HG03196 (cell line): ENCODE data around the gene CRTAC1.

Experiments used
- ATAC-seq: cut with Tn5 transposase; IDR thresholded peaks from one replicate; pipeline ENCODE4 v1.9.1; 2021; ENCODE audit not compliant: unreplicated experiment

The CRTAC1 gene, protein sequence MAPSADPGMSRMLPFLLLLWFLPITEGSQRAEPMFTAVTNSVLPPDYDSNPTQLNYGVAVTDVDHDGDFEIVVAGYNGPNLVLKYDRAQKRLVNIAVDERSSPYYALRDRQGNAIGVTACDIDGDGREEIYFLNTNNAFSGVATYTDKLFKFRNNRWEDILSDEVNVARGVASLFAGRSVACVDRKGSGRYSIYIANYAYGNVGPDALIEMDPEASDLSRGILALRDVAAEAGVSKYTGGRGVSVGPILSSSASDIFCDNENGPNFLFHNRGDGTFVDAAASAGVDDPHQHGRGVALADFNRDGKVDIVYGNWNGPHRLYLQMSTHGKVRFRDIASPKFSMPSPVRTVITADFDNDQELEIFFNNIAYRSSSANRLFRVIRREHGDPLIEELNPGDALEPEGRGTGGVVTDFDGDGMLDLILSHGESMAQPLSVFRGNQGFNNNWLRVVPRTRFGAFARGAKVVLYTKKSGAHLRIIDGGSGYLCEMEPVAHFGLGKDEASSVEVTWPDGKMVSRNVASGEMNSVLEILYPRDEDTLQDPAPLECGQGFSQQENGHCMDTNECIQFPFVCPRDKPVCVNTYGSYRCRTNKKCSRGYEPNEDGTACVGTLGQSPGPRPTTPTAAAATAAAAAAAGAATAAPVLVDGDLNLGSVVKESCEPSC

DNA sequence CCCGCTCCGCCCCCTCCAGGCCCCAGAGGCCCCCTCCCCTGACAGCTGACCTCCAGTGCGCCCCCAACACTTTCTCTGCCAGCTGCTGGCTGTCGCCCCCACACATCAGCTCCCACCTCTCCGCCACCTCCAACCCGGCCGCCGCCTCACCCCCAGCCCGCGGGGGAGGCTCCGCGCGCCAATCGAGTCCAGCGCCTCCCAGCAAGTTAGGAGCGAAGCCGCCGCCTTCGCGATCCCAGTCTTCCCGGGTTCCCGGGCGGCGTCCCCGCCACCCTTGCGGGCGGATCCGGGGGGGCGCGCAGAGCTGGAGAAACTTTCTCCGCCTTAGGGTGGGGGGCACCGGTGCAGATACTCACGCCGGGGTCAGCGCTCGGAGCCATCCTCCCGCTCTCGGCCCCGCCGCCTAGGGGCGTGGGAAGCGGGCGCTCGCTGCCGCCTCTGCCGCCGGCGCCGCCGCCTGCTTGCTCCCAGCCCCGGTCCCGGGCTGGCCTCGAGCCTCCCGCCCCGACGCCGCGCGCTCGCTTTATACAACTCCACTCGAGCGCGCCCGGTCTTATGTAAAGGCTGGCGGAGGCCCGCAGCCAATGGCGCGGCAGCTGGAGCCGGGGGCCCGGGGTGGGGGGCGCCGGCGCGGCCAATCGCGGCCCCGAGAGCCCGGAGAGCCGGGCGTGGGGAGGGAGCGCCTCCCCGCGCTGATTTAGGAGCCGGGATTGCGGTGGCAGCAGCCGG is at the start of gene CRTAC1:
CRTAC1 (minus strand) TSS at position 529 of the 729 bp plus-strand sequence; CDS start at position 380, 149 bp downstream.
- ATAC-seq, result no peak

DNA sequence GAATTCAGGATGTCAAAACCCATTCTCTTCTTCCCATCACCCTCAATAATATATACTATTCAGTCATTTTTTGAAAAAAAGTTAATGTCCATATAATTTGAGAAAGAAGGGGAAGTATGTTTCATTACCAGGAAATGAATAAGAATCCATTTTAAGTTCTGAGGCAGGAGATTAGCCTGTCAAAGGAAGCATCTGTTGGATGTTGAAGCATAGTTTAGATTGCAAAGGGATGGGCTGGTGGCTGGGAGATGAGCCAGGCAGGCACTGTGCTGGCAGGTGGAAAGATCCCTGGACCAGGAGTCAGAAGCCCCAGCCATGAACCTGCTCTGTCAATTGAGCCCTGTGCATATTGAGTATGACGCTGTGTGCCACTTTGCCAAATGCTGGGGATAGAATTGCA is 48.4 kb upstream of the CRTAC1 start:
- no peak for ATAC-seq

GRCh38 chr10:98077223-98077622 is 46.8 kb upstream of the CRTAC1 start:
- ATAC-seq, result no peak

GRCh38 chr10:98076086-98076485 is 45.7 kb upstream of the CRTAC1 start:
- ATAC-seq, result no peak

DNA sequence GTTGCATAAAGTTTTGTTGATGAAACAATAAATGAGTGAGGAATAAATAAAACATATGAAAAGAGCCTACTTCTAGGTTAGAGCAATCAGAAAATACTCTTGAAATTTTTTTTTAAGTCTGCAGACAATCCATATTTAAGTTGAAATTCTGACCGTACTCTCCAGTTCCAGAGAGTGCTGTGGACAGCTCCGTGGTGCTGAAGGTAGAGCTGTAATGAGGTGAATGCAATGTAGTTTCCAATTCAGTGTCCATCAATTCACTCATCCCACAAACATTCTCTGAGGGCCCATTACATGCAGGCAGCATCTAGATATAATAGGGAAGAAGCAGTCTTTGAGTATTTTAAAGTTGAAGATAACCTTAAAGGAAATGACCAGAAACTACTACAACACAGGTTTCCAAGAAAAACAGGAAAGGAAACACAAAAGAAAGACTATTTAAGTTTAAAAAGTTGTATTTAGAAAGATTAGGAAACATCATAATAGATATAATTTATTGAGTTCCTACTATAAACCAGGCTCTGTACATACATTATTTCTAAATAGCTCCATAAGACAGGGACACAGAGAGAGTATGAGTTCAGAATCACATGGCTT is 44.0 kb upstream of the CRTAC1 start:
- no peak for ATAC-seq

DNA sequence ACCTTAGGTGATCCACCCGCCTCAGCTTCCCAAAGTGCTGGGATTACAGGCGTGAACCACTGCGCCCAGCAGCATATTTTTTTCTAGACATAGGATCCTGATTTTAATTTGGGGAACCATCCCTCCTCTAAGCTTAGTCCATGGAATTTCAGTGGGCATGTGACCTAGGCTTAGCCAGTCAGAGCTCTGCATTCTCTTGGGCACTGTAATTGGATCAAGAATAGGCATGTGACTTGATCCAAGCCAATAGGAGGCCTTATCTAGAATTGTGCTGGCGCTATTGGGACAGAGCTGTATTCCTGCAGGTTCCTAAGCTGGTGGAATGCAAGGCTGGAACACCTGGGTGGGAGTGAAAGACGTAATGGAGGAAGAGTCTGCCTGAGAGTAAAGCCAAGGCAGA is 36.7 kb upstream of the CRTAC1 start:
- no peak for ATAC-seq

GRCh38 chr10:98063740-98064027 is 33.3 kb upstream of the CRTAC1 start:
- no peak for ATAC-seq

- no peak for ATAC-seq
These were observed 32.0 kb upstream of the CRTAC1 start for GRCh38 chr10:98062424-98062823.

GRCh38 chr10:98060079-98060478 is 29.7 kb upstream of the CRTAC1 start:
- no peak for ATAC-seq

GRCh38 chr10:98058295-98058694 is 27.9 kb upstream of the CRTAC1 start:
- ATAC-seq, result no peak

DNA sequence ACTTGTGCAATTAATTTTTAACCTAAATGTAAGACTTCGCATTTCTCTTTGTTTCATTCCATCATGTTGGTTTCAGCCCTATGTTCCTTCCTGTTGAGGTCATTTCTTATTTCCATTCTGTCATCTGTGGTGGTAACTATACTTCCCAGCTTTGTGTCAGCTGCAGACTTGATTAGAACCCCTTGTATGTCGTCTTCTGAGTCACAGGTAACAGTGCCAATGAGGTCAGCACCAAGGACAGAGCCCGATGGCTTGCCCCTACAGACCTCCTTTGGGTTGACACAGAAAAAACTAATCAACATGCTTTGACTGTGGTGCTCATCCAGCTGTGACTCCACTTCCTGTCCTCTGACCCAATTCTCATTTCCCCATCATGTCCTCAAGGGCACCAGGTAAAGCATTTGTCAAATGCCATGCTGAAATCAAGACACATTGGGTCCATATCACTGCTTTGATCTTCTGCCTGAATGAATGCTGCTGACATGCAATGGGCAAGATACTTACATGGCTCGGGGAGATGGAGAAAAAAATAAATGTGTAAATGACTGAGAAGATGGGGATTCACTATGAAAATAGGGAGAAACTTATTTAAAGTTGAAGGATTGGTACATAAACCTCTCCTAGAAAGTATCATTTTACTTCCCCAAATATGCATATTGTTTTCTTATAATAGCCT is 25.6 kb upstream of the CRTAC1 start:
- no peak for ATAC-seq

GRCh38 chr10:98047009-98047741 is 16.8 kb upstream of the CRTAC1 start:
- ATAC-seq, result no peak

- ATAC-seq, result no peak
These were observed 15.5 kb upstream of the CRTAC1 start for GRCh38 chr10:98045785-98046389.

GRCh38 chr10:98041352-98042043 is 11.1 kb upstream of the CRTAC1 start:
- no peak for ATAC-seq

DNA sequence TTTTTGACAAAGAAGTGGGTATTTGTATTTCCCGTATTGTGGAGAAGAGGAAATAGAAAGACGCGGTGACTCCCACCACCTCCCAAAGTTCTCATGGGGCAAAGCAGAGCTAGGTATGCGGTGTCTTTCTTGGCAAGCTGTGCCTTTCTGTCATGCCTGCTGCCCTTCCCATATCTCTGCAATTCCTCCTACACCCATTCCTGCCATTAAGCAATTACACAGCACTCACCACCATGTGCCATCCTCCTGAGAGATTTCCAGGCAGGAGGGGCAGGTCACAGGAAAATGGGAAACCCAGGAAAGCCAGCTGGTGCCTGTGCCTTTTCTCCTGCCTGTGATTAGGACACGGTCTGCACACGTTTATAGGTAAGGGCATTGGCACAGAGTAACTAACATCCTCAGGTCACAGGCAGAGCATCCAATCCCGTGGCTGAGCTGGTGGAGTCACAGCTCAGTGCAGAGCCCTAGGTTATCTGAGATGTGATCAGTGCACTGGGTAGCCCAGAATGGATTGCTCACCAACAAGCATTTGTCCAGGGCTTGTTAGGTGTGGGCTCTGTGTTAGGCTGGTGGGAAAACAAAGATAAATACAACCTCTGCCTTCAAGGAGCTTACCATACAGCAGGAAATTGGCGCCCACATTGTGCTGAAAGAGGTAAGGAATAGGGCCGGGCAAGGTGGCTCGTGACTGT is 9.4 kb upstream of the CRTAC1 start:
- no peak for ATAC-seq

DNA sequence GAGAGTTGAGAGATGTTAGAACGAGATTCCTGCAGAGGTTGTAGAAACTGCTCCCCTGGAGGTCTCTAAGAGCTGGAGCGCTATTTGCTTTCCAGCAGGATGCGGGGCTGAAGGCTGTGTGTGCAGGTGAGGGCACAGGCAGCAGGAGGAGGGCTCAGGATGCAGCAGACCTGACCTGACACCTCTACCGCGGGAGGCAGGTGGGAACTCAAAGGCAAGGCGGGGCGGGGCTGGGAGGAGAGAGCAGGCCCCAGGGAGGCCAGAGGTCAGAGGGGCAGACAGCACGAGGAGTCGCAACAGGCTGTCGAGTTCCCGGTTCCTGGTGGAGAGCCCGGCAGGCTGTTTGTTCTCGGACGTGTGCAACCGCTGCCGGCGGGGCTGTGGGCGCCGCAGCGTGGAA is 7.9 kb upstream of the CRTAC1 start:
- ATAC-seq, result no peak

GRCh38 chr10:98035599-98035998 is 5.2 kb upstream of the CRTAC1 start:
- no peak for ATAC-seq

- ATAC-seq, result no peak
These were observed 3.1 kb upstream of the CRTAC1 start for GRCh38 chr10:98033515-98033914.

DNA sequence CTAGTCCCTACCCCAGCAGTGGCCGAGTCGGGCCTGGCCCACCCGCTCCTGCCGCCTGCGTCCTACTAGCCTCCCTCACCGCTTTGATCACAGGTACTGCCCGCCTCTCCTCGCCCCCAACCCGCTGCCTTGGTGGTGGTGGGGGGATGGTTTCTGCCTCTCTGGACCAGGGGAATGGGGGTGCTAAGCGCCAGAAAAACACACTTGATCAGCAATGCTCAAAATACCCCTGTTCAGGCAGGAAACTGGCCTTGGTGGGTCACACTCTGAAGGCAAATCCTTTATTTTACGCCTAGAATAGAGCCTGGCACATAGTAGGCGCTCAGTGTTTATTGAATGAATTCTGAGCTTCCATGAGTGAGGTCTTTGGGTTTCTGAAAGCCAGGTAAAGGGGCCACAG is 1.0 kb upstream of the CRTAC1 start:
- no peak for ATAC-seq
